Right cardiac atrium (tissue), 5 donors: ENCODE measurements around the gene SLC3A2. TPM values are rescaled to one million over a fixed set of nuclear protein-coding genes. Genes with fewer than 3 reads are reported as not detected.

ENCODE experiments used
- ATAC-seq, 2 donors: fragments of 200-7000 bp; cut with Tn5 transposase; one replicate each; pipeline versions ENCODE4 v1.8.0 to v1.9.1; 2020; ENCODE audit warnings: moderate library complexity in 2 of 2, mild to moderate bottlenecking in 1 of 2
- DNase-seq, 3 donors: peaks; one replicate each; pipeline ENCODE4 v3.0.0-alpha.2; 2020
- H3K27ac ChIP-seq: one replicate; pipeline ENCODE4 v1.5.1; 2013; ENCODE audit warnings: mild to moderate bottlenecking, low read length, control low read depth, moderate library complexity
- H3K27me3 ChIP-seq: one replicate; pipeline ENCODE4 v1.6.1; 2013; ENCODE audit not compliant: control insufficient read depth, insufficient read depth
- H3K4me1 ChIP-seq: one replicate; pipeline ENCODE4 v1.6.1; 2013; ENCODE audit warnings: low read length; ENCODE audit not compliant: control insufficient read depth, insufficient read depth
- H3K4me3 ChIP-seq: one replicate; pipeline ENCODE4 v1.5.1; 2013; ENCODE audit warnings: low read length, control low read depth
- H3K9me3 ChIP-seq: one replicate; pipeline ENCODE4 v1.6.1; 2013; ENCODE audit warnings: low read length; ENCODE audit not compliant: control insufficient read depth
- WGBS: extraction: QIAGEN DNeasy Blood & Tissue Kit; methylation state at CpG from one replicate; pipeline ENCODE4 v1.1.7; 2013; 5-methylcytosine and 5-hydroxymethylcytosine counted together
- intact Hi-C, 4 donors: fragments of 100-400 bp; cut with DNase I; formaldehyde crosslinking; loops; one replicate each; pipeline versions ENCODE4 v1.11.0 to v1.14.0; 2022 to 2023
- polyA plus RNA-seq: library from polyadenylated mRNA; stranded (reverse); fragments of 200-250 nt; gene quantifications from one replicate; pipeline ENCODE4 v1.2.3, GENCODE V29; 2013
- total RNA-seq, 4 donors: library from RNA; stranded (reverse); fragmentation: NEBNext Ultra II Directional; extraction: Animal tissue kit (Norgen Biotek cat#: 25700); gene quantifications; one replicate each; pipeline ENCODE4 v1.2.1, GENCODE V29; 2021
- donor health status: healthy with polysubstance abuse.
- donor health status: DM: no; HTN: yes; CAD: no.
- donor health status: DM: no; HTN: no; CAD: no.
- donor health status: DM: no; HTN: yes; CAD: no; lungs with severe emphysema.
- donor health status: DM: yes; HTN: yes; CAD: no.

The SLC3A2 gene
- total and polyA plus RNA-seq, 5 donors = 28.1 to 64.1 (median 40.2) TPM

- WGBS = 82% methylated on average over 11 of the region's 11 CpGs
- ATAC-seq (no peak), DNase-seq (no peak)
- H3K4me1 ChIP-seq = no peaks in the 10 kb centered on the region
- no peaks in the 10 kb centered on the region for H3K27me3 ChIP-seq
- no peak overlapping the region for H3K4me3 ChIP-seq
- no peak overlapping the region for H3K27ac ChIP-seq
- intact Hi-C loops = no loop called here
- H3K9me3 ChIP-seq = no peaks in the 10 kb centered on the region
These were observed 37.3 kb downstream of the SLC3A2 start for GRCh38 chr11:62917906-62918502.

- Histone ChIP-seq H3K4me1 (no peaks in the 10 kb centered on the region), H3K27ac (no peak overlapping the region), H3K9me3 (no peaks in the 10 kb centered on the region), H3K27me3 (no peaks in the 10 kb centered on the region), H3K4me3 (no peak overlapping the region)
- DNase-seq (no peak), ATAC-seq (no peak)
- intact Hi-C loops = no loop called here
- WGBS = 41% methylated on average over 5 of the region's 5 CpGs
These were observed 37.8 kb downstream of the SLC3A2 start for GRCh38 chr11:62918531-62918930.

- H3K27me3 ChIP-seq = no peaks in the 10 kb centered on the region
- ATAC-seq (no peak), DNase-seq (no peak)
- H3K4me1 ChIP-seq = no peaks in the 10 kb centered on the region
- H3K4me3 ChIP-seq = no peak overlapping the region
- H3K9me3 ChIP-seq = no peaks in the 10 kb centered on the region
- 90% methylated on average over 10 of the region's 10 CpGs for WGBS
- intact Hi-C loops = no loop called here
- no peak overlapping the region for H3K27ac ChIP-seq
These were observed 38.8 kb downstream of the SLC3A2 start for GRCh38 chr11:62919476-62919875.

- 60% methylated on average over 11 of the region's 11 CpGs for WGBS
- Histone ChIP-seq H3K4me3 (no peak overlapping the region), H3K4me1 (no peaks in the 10 kb centered on the region), H3K27ac (no peak overlapping the region), H3K27me3 (no peaks in the 10 kb centered on the region), H3K9me3 (no peaks in the 10 kb centered on the region)
- intact Hi-C loops = no loop called here
- ATAC-seq = peak in 1 of 2 donors; percentile 12
- no peak for DNase-seq
These were observed 39.4 kb downstream of the SLC3A2 start for GRCh38 chr11:62919898-62920640.

GRCh38 chr11:62921201-62921572 is 40.5 kb downstream of the SLC3A2 start, which contains the start of gene CHRM1:
Gene CHRM1, minus strand, starts transcription at chr11:62921363. Its CDS starts 10,263 bp downstream, at chr11:62911100.
- no peaks in the 10 kb centered on the region for H3K4me1 ChIP-seq
- no peak within 1 kb of the TSS for H3K27ac ChIP-seq
- no peak within 1 kb of the TSS for H3K4me3 ChIP-seq
- 26% methylated on average over 9 of the region's 9 CpGs for WGBS
- no peaks in the 10 kb centered on the region for H3K27me3 ChIP-seq
- ATAC-seq (peak in 1 of 2 donors; percentile 5), DNase-seq (no peak)
- intact Hi-C loops = no loop called here
- no peaks in the 10 kb centered on the region for H3K9me3 ChIP-seq

GRCh38 chr11:62921573-62922188 is 41.0 kb downstream of the SLC3A2 start:
- Histone ChIP-seq H3K4me3 (no peak overlapping the region), H3K9me3 (no peaks in the 10 kb centered on the region), H3K27me3 (no peaks in the 10 kb centered on the region), H3K27ac (no peak overlapping the region), H3K4me1 (no peaks in the 10 kb centered on the region)
- ATAC-seq = peak in 1 of 2 donors; percentile 13
- intact Hi-C loops = no loop called here
- WGBS = 25% methylated on average over 19 of the region's 19 CpGs
- no peak for DNase-seq

GRCh38 chr11:62922189-62922589 is 41.5 kb downstream of the SLC3A2 start:
- ATAC-seq = no peak
- Histone ChIP-seq H3K27ac (no peak overlapping the region), H3K4me1 (no peaks in the 10 kb centered on the region), H3K4me3 (no peak overlapping the region), H3K27me3 (no peaks in the 10 kb centered on the region), H3K9me3 (no peaks in the 10 kb centered on the region)
- 53% methylated on average over 4 of the region's 4 CpGs for WGBS
- no peak for DNase-seq
- intact Hi-C loops = no loop called here

- intact Hi-C loops = no loop called here
- Histone ChIP-seq H3K27me3 (no peaks in the 10 kb centered on the region), H3K27ac (no peak overlapping the region), H3K4me3 (no peak overlapping the region), H3K9me3 (no peaks in the 10 kb centered on the region), H3K4me1 (no peaks in the 10 kb centered on the region)
- ATAC-seq = peak in 1 of 2 donors; percentile 10
- no peak for DNase-seq
- 38% methylated on average over 24 of the region's 24 CpGs for WGBS
These were observed 42.1 kb downstream of the SLC3A2 start for GRCh38 chr11:62922653-62923431.

- H3K4me1 ChIP-seq = no peaks in the 10 kb centered on the region
These were observed 43.1 kb downstream of the SLC3A2 start for GRCh38 chr11:62923601-62924411.

GRCh38 chr11:62925308-62925707 is 44.6 kb downstream of the SLC3A2 start:
- Histone ChIP-seq H3K4me1 (no peaks in the 10 kb centered on the region), H3K27me3 (no peaks in the 10 kb centered on the region), H3K4me3 (peak overlapping the region; percentile 29), H3K9me3 (no peaks in the 10 kb centered on the region), H3K27ac (no peak overlapping the region)
- 51% methylated on average over 14 of the region's 14 CpGs for WGBS
- intact Hi-C loops = no loop called here
- ATAC-seq = no peak
- no peak for DNase-seq

More at GRCh38 chr11:62923601-62924411, 43.1 kb downstream of the SLC3A2 start:
- Histone ChIP-seq H3K4me3 (peak overlapping the region; percentile 27), H3K27me3 (no peaks in the 10 kb centered on the region), H3K9me3 (no peaks in the 10 kb centered on the region), H3K27ac (no peak overlapping the region)
- DNase-seq = no peak
- WGBS = 3% methylated on average over 52 of the region's 52 CpGs
- no peak for ATAC-seq
- intact Hi-C loops = no loop called here
